Epithelial cell of prostate (primary cell): ENCODE data around the gene IGF2BP3.

ENCODE experiments used
- DNase-seq: peaks from one replicate; pipeline ENCODE4 v3.0.0-alpha.2; 2011; ENCODE audit warnings: low read depth, low spot score
- H3K27ac ChIP-seq: fragments of 450-650 bp; 2 replicates; pipeline ENCODE4 v1.5.1; 2017; ENCODE audit warnings: mild to moderate bottlenecking

Gene IGF2BP3

GRCh38 chr7:23349484-23350157 is 120.7 kb downstream of the IGF2BP3 start:
- no peak for DNase-seq
- H3K27ac ChIP-seq: peak overlapping the region; percentile 8

GRCh38 chr7:23347682-23348180 is 122.6 kb downstream of the IGF2BP3 start:
- peak; percentile 33 for DNase-seq

DNA sequence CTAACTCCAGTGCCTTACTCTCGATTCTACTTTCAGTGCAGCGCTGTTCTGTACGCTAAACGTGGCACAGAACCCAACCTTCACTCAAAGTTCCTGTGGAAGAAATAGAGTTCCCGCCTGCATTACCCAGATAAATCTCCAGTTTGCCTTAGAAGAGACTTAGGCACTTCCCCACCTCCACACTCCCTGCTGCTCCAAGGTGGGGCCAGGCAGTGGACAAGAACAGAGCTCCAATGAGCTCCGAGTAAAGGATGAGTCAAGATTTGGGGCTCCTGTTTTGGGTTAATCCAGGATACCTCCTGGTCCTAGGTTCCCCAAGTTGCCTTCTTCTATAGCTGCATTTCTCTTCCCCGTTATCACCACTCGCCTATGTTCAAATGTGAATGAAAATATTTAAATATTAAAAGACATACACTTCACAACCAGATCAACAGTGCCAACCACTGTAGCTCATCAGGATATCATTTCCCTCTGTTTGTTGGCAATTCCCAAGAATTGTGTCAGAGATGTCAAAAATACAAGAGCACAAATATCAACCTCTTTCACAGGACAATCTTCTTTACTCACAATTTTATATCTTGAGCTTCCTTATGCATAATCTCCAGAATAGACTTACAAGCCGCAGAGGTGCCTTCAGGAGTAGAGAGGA is 123.1 kb downstream of the IGF2BP3 start:
- DNase-seq: no peak
- peak overlapping the region; percentile 39 for H3K27ac ChIP-seq

More at GRCh38 chr7:23347682-23348180, 122.6 kb downstream of the IGF2BP3 start:
- H3K27ac ChIP-seq: peak overlapping the region; percentile 39

GRCh38 chr7:23346316-23346715 is 124.0 kb downstream of the IGF2BP3 start:
- H3K27ac ChIP-seq: no peak overlapping the region
- DNase-seq: no peak

GRCh38 chr7:23345601-23346000 is 124.7 kb downstream of the IGF2BP3 start:
- no peak for DNase-seq
- H3K27ac ChIP-seq: no peak overlapping the region

GRCh38 chr7:23343806-23344475 is 126.3 kb downstream of the IGF2BP3 start:
- no peak for DNase-seq
- no peak overlapping the region for H3K27ac ChIP-seq

DNA sequence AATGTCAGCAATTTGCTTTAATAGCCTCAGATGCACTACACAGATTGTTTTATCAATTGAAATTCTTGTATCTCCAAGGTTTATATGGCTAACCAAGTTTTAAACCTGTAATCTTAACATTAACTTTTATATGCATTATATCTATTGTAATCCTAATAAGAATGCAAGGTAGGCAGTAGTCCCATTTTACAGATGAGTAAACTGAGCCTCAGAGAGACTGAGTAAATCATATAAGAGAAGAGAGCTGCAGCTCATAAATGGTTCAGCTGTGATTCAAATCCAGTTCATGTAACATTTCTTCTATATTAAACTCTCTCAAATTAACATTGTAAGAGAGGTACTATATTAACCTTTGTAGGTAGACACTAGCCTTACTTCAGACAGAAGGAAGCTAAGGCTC is 127.2 kb downstream of the IGF2BP3 start:
- H3K27ac ChIP-seq: no peak overlapping the region
- no peak for DNase-seq

DNA sequence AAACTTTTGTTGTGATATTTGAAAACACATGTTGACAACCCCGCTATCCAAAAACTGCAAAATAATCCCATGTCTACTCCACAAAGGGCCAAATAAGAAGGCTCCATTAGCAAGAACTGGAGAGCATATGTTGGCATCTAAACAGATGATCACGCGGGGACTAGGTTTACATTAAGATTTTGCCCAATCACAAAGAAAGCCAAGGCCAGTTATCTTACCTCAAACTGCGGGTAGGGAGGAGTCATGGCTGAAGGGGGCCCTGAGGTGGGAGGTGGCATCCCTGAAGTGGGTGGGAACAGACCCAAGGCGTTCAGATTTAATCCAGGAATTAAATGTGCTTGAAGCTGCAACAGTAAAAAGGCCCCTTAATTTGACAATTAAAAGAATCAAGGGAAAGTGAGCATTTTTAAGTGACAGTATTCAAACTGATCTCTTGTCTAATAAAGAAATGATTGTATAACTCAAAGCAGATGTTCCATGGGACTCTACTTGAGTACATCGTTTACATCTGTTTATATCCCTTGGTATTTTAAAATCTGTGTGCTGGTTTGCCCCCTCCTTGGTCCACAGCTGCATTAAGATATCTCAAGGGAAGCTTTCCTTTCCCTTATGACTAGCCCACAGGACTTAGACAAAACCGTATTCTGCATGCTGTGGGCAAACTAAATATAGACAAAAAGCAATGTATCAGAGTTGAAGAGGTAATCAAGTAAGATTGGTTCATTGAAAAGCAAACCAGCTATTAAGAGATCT is 128.3 kb downstream of the IGF2BP3 start:
- no peak for DNase-seq
- H3K27ac ChIP-seq: no peak overlapping the region

DNA sequence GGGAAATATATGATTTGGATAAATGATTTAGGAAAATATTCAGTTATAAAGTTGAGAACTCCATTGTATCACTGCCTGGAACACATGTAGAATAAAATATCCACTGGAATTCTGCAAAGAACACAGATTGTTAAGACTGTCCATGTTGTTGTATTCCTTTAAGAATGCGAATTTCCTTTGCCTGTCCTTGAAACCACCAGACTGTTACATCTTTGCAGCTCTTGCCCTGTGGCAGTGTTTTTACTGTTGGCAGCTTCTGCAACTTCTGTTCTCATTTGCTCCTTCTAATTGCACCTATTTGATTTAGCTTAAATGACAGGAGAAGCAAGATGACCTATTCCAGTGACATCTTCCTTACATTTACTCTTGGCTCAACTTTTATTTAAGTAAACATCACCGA is 131.4 kb downstream of the IGF2BP3 start:
- no peak for DNase-seq
- H3K27ac ChIP-seq: no peak overlapping the region

GRCh38 chr7:23338439-23338838 is 131.9 kb downstream of the IGF2BP3 start:
- no peak for DNase-seq
- H3K27ac ChIP-seq: no peak overlapping the region

- no peak overlapping the region for H3K27ac ChIP-seq
Observed at GRCh38 chr7:23337374-23337773, 132.9 kb downstream of the IGF2BP3 start.

DNA sequence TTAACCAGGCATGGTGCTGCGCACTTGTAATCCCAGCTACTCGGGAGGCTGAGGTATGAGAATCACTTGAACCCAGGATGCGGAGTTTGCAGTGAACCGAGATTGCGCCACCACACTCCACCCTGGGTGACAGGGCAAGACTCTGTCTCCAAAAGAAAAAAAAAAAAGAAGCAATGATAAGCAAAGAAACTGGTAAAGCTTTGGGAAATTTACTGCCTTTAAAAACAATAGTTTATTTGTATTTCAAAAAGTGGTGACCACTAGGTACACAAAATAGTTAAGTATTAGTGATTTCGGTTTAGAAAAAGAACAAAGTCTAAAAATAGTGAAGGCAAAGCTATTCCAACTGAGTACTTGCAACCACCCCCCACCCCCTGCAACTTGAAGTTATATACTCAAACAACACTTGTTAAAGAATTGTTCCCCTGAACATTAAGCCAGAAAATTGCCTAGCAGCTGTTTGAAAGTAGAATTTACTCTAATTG is 133.4 kb downstream of the IGF2BP3 start:
- DNase-seq: no peak
- H3K27ac ChIP-seq: no peak overlapping the region

More at GRCh38 chr7:23337374-23337773, 132.9 kb downstream of the IGF2BP3 start:
- DNase-seq: no peak

DNA sequence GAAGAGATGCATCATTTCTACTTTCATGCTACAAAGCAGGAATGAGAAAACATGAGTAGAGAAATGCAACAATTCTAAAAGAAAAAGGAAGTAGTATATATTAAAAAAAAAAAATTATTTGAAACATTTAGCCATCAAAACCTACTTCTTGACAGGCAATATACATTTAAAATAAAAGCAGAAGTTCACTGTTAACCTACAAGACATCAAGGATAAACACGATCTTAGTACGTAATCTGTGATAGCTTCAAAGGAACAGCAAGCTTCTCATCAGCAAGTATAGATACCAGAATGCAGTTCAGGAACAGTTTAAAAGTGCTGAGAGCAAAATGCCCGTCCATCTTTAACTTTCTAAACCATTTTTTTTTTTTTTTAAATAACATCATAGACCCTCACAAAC is 134.2 kb downstream of the IGF2BP3 start:
- no peak overlapping the region for H3K27ac ChIP-seq
- DNase-seq: no peak

GRCh38 chr7:23335621-23336020 is 134.7 kb downstream of the IGF2BP3 start:
- peak overlapping the region; percentile 63 for H3K27ac ChIP-seq
- DNase-seq: no peak

DNA sequence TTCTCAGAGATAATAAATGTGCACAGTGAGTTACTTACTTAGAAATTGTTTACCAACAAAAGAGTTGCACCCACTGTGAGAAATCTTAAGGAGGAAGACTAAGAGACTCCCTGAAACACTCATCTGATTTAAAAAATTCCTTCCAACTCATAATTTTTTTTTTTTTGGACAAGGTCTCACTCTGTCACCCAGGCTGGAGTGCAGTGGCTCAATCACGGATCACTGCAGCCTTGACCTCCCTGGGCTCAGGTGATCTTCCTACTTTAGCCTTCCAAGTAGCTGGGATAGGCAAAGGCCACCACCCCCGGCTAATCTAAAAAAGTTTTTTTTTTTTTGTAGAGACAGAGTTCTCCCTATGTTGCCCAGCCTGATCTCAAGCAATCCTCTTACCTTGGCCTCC is 135.2 kb downstream of the IGF2BP3 start:
- no peak for DNase-seq
- peak overlapping the region; percentile 63 for H3K27ac ChIP-seq

GRCh38 chr7:23334482-23335056 is 135.7 kb downstream of the IGF2BP3 start:
- DNase-seq: peak; percentile 96
- H3K27ac ChIP-seq: peak overlapping the region; percentile 63

GRCh38 chr7:23333671-23334246 is 136.5 kb downstream of the IGF2BP3 start:
- peak overlapping the region; percentile 63 for H3K27ac ChIP-seq

GRCh38 chr7:23332910-23333612 is 137.2 kb downstream of the IGF2BP3 start:
- DNase-seq: no peak
- H3K27ac ChIP-seq: peak overlapping the region; percentile 63

More at GRCh38 chr7:23333671-23334246, 136.5 kb downstream of the IGF2BP3 start:
- DNase-seq: peak; percentile 66

- DNase-seq: no peak
- H3K27ac ChIP-seq: no peak overlapping the region
Observed at GRCh38 chr7:23332193-23332592, 138.1 kb downstream of the IGF2BP3 start.
